ENCODE results near the gene TWNK.
"Not testable (repeated sequence)": the region's sequence is repeated elsewhere in the genome, so short reads cannot be mapped to it uniquely, and the experiment has no call there.

TWNK gene

DNA sequence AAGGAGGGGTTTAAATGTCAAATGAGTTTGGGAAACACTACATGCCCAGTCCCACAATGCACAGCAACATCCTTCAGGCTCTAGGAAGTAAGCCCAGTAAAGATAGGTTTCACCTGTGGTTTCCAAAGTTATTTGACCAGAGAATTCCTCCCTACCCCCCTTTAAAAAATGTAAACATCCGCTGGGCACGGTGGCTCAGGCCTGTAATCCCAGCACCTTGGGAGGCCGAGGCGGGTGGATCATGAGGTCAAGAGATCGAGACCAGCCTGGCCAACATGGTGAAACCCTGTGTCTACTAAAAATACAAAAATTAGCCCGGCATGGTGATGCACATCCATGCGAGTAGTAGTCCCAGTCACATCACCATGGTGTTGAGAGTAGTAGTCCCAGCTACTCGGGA is 11.9 kb upstream of the TWNK start:
- not testable (repeated sequence) for DNase-seq

DNA sequence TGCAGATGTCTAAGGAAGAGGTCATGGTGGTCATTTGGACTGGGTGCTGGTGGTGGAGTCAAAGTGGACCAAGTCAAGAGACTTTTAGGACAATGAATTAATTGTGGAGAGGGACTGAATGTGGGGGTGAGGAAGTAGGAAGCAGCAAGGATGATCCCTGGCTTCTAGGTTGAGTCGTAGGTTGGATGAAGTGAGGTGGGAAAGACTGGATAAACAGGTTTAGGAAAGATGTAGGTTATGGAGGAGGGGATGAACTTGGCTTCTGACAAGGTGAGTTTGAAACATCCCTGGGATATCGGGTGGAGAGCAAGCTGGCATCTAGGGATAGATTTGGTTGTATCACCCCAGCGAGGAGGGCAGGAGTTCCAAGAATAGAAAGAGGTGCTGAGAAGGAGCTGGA is 10.4 kb upstream of the TWNK start:
- no peak for DNase-seq

DNA sequence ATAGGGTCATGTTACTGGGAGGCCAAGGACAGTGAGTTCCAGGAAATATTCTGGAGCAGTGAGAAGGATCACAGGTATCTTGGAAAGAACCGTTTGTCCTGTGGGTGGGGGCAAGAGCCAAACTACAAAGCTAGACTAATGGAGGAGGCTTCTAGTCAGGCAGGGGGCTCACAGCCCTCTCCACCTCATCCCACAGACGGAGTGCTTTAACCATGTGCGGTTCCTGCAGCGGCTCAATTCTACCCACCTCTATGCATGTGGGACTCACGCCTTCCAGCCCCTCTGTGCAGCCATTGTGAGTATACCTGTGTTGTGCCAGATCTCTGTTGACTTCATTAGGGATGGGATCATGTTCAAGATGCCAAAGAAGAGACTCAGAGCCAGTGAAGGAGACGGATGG is 9.9 kb upstream of the TWNK start:
- DNase-seq, result no peak

DNA sequence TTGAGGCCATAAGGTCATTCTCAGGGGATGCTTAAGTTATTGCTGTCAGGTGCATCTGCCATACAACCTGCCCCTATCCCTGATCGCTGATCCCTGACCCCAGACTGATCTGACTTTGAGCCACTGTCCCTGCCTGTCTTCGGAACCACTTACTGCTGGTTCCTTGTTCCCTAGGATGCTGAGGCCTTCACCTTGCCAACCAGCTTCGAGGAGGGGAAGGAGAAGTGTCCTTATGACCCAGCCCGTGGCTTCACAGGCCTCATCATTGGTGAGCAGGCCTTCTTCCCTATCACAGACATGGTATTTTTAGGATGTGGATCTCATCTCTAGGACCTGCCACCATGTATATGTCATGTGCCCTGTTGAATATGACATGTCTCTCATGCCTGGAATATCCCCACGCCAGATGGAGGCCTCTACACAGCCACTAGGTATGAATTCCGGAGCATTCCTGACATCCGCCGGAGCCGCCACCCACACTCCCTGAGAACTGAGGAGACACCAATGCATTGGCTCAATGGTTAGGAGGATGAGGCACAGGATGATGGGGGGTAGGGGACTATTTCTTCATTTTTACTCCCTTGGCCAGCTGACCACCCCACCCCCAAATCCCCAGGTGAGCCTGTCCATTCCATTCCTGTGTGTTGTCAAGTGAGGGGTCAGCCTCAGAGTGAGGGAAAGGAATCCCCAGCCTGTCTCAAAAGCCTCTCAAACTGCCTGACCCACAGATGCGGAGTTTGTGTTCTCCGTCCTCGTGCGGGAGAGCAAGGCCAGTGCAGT is 9.0 kb upstream of the TWNK start:
- DNase-seq, result no peak

DNA sequence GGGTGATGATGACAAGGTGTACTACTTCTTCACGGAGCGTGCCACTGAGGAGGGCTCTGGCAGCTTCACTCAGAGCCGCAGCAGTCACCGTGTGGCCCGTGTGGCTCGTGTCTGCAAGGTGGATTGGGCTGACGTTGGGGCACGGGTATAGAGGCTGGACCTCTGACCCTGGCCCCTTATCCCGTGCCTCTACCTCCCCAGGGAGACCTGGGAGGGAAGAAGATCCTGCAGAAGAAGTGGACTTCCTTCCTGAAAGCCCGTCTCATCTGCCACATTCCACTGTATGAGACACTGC is 8.5 kb upstream of the TWNK start:
- DNase-seq, result no peak

DNA sequence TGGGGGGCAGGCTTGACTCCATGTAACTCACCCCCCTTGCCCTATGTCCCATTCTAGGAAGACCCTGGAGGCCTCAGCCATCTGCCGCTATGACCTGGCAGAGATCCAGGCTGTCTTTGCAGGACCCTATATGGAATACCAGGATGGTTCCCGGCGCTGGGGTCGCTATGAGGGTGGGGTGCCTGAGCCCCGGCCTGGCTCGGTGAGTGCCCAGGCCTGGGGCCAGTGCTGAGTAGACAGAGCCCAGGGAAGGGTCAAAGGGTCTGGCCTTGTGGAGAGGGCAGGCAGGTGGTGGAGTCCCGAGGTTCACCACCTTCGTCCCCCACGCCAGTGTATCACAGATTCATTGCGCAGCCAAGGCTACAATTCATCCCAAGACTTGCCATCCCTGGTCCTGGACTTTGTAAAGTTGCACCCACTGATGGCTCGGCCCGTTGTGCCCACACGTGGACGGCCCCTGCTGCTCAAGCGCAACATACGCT is 7.5 kb upstream of the TWNK start:
- DNase-seq, result no peak

DNA sequence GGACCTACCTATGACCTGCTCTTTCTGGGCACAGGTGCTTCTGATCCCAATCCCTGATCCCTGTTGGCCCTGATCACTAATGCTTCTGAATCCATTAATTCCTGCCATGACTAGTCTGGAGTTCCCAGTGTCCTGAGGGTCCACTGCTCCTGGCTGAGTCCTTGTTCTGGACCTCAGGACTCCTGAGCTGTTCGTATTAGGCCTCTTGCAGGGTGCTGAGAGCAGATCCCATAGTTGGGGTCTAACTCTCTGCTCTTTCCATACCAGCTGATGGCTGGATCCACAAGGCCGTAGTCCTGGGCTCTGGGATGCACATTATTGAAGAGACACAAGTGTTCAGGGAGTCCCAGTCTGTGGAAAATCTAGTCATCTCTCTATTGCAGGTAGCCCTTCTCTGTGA is 7.0 kb upstream of the TWNK start:
- no peak for DNase-seq

DNA sequence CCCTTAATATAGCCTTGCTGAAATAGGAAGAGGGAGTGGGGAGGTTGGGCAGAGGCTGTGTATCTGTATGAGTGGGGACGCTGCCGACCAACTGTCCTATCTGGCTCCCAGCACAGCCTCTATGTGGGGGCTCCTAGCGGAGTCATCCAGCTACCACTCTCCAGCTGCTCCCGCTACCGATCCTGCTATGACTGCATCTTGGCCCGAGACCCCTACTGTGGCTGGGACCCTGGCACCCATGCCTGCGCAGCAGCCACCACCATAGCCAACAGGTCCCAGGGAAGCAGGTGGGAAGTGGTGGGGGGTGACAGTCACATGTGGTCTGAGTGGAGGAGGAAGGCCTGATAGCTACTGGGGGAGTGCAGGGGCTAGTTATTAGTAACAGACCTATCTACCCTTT is 6.6 kb upstream of the TWNK start:
- DNase-seq, result no peak

DNA sequence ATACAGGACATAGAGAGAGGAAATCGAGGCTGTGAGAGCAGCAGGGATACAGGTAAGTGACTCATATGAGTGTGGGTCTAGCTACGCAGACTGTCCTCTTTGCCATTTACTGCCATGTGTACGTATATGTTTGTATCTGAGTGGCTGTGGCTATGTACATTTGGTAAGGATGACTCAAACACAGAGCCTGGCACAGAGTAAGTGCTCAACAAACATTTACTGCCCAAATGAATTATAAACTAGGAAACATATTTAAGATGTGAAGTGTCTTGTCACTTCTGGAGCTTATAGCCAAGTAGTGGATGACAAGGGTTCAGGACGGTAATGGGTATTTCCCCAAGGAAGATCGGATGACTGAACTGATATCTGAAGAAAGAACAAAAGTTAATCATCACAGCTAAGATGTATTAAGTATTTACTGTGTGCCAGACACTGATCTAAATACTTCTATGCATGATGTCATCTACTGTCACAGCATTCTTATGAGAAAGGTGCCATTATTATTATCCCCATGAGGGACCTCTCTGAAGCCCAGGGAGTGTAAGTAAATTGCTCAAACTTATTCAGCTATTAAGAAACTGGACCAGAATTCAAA is 6.1 kb upstream of the TWNK start:
- DNase-seq, result no peak

DNA sequence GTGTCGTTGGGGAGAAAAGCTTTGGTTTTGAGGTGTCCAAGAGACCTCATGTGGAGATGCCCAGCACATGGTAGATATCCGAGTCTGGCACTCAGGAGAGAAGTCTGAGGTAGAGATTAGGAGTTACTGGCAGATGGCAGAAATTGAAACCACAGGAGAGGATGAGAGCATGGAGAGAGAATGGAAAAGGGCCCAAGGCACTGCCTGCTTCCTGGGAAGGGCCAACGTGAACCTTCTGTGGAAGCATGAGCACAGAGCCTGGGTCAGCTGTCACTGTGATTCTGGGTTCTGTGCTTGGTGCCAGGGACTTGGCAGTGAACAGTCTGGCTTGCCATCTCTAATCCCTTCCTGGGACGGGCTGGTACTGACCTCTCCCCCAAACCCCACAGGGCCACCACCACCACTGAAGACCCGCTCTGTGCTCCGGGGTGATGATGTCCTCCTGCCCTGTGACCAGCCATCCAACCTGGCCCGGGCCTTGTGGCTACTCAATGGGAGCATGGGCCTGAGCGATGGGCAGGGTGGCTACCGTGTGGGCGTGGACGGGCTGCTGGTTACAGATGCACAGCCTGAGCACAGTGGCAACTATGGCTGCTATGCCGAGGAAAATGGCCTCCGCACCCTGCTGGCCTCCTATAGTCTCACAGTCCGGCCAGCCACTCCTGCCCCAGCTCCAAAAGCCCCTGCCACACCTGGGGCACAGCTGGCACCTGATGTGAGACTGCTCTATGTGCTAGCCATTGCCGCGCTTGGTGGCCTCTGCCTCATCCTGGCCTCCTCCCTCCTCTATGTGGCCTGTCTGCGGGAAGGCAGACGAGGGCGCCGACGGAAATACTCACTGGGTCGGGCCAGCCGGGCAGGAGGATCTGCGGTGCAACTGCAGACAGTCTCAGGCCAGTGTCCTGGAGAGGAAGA is 4.2 kb upstream of the TWNK start:
- no peak for DNase-seq

DNA sequence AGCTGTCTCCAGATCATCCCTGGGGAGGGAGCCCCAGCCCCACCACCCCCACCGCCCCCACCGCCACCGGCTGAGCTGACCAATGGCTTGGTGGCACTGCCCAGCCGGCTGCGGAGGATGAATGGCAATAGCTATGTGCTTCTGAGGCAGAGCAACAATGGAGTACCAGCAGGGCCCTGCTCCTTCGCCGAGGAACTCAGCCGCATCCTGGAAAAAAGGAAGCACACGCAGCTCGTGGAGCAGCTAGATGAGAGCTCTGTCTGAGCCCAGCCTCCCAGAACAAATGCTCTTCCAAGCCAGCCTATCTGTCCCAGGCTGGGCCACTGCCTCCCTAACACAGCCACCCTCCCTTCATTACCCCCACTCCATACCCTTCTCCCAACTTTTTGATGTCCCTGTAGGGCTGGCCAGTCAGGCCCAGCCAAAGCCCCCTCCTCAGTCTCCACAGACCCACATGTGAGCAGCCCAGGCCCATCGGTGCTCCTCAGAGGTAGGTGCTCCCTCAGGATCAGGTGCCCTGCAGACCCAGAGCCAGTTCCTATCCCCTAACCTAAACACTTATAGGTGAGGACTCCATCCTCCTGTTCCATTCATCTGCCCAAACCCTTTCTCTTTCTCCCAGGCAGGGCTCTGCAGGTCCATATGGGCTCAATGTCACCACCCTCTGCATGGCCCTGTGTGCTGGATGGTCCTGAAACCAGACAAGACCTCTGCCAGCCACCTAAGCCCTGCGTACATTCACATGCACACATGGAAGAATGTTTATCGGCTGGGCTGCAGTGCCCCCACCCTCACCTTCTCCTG is 3.3 kb upstream of the TWNK start:
- no peak for DNase-seq

DNA sequence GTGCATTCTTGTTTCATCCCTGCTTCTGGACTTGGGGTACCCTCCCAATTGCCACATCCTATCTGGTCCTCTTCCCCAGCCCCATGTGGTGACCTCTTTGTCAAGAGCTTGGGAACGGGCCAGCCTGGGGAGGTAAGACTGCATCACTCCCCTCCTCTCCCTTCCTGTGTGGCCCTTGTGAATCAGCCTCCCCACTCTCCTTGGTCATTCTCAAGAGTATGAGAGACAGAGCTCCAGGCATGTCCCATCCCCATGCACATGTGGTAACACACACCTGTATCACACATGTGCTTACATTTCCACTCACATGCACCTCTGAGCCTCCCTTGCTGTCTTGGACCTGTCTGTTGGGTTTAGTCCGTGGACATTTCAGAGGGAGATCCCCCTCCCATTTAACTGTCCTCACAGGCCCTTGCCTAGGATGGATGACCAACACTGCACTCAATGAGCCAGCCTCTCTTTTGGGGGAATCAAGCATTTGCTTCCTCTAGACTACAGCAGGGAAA is 2.6 kb upstream of the TWNK start:
- DNase-seq, result no peak

DNA sequence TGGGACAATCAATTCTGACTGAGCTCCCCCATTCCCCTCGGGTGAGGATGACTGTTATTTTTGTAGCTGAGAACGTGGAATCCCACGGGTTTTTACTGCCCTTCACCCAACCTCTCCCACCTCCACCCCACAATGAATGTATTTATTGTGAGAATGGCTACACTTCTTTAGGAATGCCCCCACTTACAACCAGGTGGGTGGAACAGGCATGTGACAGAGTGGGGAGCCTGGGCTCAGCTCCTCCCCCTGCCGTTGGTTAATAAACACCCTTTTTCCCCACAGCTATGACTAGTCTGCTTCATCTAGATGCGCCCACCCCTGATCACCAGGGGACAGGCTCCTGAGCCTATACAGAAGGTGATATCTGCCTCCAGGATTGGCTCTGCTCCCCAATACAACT is 2.0 kb upstream of the TWNK start:
- DNase-seq, result no peak

DNA sequence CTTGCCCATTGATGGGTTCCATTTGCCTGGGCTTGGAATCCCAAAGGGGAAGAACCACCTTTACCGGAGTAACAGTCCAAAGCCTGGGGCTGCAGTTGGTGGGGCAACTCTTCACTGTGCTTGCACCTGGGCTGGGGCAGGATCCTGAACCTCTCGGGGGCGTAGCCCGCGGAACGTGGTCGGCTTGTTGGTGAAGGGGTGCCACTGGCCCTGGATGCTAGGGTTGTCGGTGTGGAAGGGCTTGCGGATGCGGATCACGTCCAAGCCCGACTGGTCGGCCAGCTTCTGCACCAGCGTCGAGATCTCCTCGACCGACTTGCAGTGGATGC is 756 bp upstream of the TWNK start:
- DNase-seq, result no peak

DNA sequence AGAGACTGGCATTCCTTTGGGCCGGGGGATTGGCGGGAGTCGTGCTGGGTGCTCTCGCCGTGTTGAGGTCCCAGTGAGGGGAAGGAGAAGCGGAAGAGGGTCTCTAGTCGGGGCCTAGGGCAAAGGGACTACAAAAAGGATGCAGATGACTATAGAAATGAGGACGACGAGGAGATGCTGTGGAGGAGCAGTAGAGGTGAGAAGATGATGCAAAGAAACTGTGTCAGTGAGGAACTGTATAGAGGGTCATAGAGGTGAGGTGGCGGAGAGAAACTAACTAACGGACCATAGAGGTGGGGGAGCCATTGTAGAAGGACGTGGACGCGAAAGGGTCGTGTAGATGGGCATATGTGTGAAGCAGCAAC is 324 bp downstream of the TWNK start:
- no peak for DNase-seq

DNA sequence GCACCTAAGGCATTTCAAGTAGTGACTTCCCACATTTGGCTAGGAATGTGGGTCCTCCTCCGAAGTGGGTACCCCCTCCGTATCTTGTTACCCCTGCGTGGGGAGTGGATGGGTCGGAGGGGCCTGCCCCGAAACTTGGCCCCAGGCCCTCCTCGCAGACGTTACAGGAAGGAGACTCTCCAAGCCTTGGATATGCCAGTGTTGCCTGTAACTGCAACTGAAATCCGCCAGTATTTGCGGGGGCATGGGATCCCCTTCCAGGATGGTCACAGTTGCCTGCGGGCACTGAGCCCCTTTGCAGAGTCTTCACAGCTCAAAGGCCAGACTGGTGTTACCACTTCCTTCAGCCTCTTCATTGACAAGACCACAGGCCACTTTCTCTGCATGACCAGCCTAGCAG is 823 bp downstream of the TWNK start:
- no peak for DNase-seq

DNA sequence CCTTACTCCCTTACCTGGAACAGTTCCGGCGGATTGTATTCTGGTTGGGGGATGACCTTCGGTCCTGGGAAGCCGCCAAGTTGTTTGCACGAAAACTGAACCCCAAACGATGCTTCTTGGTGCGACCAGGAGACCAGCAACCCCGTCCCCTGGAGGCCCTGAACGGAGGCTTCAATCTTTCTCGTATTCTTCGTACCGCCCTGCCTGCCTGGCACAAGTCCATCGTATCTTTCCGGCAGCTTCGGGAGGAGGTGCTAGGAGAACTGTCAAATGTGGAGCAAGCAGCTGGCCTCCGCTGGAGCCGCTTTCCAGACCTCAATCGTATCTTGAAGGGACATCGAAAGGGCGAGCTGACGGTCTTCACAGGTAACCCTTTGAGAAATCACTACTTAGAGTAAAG is 1.7 kb downstream of the TWNK start:
- DNase-seq, result no peak

DNA sequence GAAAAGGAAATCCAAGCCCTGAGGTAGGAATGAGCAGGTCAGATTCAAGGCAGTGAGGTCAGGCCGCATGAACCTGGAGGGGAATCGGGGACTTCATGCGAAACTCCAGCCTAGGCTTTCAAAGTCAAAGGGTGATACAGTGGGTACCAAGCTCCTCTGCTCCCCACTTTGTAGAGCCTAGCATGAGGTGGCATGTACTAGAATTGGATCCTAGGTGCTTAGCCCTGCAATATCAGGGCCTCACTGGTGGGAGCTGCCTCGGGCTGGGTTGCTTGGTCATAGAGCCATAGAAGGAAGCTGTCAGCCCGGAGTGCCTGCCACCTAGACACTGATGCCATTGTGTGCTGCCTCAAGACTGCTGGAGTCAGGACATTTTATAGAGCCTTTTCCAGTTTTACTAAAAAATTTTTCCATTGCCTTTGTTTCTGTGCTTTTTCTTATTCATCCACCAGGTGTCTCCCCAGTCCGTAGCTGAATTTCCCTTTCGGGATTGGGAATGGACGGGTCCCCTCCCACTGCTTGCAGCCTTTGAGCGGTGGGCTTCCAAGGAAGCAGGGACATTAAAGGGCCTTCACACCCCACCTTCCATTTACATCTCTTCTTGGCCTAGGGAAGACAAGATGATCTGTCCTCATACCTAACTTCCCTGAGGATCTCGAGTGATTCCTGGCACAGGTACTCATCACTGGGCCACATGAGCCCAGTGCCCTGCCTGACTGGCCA is 6.8 kb downstream of the TWNK start:
- no peak for DNase-seq

DNA sequence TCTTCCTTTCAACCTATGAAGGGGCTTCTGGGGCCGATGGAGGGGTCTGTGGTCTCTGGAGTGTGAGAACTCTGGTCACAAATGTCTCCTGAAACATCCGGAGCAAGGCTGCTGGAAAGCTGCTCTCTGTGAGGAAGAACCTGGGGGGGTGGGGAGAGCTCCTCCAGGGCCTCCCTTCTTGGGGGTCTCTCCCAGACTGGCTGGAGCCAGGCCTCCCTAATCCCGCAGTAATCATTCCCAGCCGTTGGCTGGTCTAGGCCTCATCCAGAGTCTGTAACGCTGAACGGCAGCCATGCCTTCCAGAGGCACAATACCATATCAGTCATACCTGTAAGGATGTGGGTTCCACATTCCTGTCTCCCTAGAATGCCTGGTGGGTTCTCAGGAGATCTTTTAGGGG is 7.8 kb downstream of the TWNK start:
- DNase-seq, result no peak

DNA sequence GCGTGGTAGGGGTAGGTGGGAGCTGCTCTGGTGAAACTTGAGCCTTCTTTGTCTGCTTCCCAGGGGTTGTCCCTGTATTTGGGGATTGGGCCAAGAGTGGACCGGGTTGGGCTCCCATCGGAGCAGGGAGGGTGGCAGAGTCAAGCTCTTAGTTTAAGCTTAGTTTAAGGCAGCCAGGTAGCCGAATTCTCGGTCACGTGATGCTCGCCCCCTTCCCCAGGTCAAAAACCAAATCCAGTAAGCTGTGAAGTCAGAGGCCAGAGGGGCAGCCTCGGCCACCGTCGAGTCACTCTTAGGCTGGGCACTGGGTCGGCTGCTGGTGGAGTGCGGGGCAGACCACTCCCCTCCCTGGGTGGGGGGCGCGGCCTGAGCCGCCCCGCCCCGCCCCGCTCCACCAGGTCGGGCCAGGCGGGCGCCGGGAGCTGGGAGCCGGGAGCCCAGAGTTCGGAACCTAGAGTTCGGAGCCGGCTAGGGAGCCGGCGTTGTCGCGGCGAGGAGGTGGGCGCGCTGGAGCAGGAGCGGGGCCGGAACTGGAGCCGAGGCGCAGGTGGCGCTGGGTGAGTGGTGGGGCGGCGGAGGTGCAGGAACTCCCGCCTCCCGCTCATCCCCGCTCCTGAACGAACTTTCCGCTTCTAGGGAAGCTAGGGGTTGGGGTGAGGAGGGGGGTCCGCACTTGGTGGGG is 9.5 kb downstream of the TWNK start:
- DNase-seq, result peak; percentile 68

DNA sequence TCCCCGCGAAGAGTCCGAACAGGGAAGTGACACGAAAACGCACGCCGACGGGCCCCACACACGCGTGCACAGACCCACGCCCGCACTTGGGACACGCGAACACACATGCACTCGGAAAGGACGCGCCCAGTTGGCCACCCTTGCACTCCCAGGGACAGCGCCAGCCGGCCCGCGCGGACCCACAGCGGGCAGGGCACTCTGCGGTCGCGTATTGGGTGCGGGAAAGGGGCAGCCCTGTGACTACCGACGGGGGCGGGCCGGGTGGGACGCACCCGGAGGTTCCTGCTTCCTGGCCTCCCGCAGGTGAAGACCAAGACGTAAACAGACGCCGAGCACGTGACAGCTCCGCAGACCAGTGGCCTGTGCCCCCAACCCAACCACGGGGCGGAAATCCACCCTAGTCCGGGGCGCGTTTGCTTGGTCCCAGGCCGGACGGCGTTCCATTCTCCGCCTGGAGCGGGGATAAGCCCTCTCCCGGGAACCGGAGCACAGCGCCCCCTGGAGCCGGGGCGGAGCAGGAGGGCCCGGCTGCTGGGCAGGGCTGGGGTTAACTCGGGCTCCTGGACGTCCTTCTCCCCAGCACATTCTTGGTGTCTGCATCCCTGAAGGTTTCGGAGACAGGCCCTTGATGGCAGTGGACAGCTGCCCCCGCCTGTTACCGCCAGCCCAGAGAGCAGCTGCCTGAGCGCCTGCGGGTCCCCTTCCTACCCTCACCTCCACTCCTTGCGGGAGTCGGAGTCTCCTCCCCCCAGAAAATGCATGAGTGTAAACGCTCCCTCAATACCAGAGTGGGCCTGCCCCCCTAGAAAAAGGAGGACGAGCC is 10.2 kb downstream of the TWNK start:
- peak; percentile 96 for DNase-seq

All from 8988T (cell line).